Dermis microvascular lymphatic vessel endothelial cell (primary cell): Measurements from ENCODE around the gene PDZD4. TPM values are rescaled to one million over a fixed set of nuclear protein-coding genes. Genes with fewer than 3 reads are reported as not detected.
"Not testable (repeated sequence)": the region's sequence is repeated elsewhere in the genome, so short reads cannot be mapped to it uniquely, and the experiment has no call there.

ENCODE experiments used
- DNase-seq, 2 donors: peaks; one replicate each; pipeline versions ENCODE4 v3.0.0 to v3.0.0-alpha.2; 2010; ENCODE audit warnings: low read depth in 2 of 2
- total RNA-seq: library from RNA; depleted of rRNA; stranded (reverse); fragments of >200 nt; gene quantifications from 2 replicates; pipeline ENCODE4 v1.2.1, GENCODE V29; 2014

PDZD4 gene
- total RNA-seq, 1 donor from 2014 or later: 0.26 TPM

GRCh38 chrX:153844509-153845082, 14.3 kb upstream of the PDZD4 start:
- DNase-seq: no peak

- DNase-seq: no peak
Measured at GRCh38 chrX:153836921-153837320, 6.6 kb upstream of the PDZD4 start.

GRCh38 chrX:153832728-153833127, 2.4 kb upstream of the PDZD4 start:
- DNase-seq: no peak

- no peak for DNase-seq
Measured at GRCh38 chrX:153831429-153832150, 1.2 kb upstream of the PDZD4 start.

- DNase-seq: no peak
Measured at GRCh38 chrX:153830640-153831428, 490 bp upstream of the PDZD4 start.

- no peak for DNase-seq
Measured at GRCh38 chrX:153829549-153829798, 870 bp downstream of the PDZD4 start.

GRCh38 chrX:153828723-153829548, 1.4 kb downstream of the PDZD4 start:
- no peak for DNase-seq

- no peak for DNase-seq
Measured at GRCh38 chrX:153828308-153828707, 2.0 kb downstream of the PDZD4 start.

- DNase-seq: no peak
Measured at GRCh38 chrX:153827903-153828302, 2.4 kb downstream of the PDZD4 start.

- no peak for DNase-seq
Measured at GRCh38 chrX:153827016-153827415, 3.3 kb downstream of the PDZD4 start.

GRCh38 chrX:153825042-153825441, 5.3 kb downstream of the PDZD4 start:
- DNase-seq: no peak

- no peak for DNase-seq
Measured at GRCh38 chrX:153824348-153824747, 6.0 kb downstream of the PDZD4 start.

- no peak for DNase-seq
Measured at GRCh38 chrX:153821066-153821465, 9.3 kb downstream of the PDZD4 start.

GRCh38 chrX:153820601-153821000, 9.7 kb downstream of the PDZD4 start:
- no peak for DNase-seq

- no peak for DNase-seq
Measured at GRCh38 chrX:153819384-153820040, 10.8 kb downstream of the PDZD4 start.

GRCh38 chrX:153818571-153819383, 11.6 kb downstream of the PDZD4 start:
- DNase-seq: peak in 1 of 2 donors; percentile 12

- DNase-seq: not testable (repeated sequence)
Measured at GRCh38 chrX:153818064-153818463, 12.3 kb downstream of the PDZD4 start.

- DNase-seq: no peak
Measured at GRCh38 chrX:153816831-153817690, 13.3 kb downstream of the PDZD4 start.

GRCh38 chrX:153814591-153815315, 15.6 kb downstream of the PDZD4 start:
- no peak for DNase-seq
